HG02642 (cell line): ENCODE results near the gene NRXN3.

Experiments used
- ATAC-seq: cut with Tn5 transposase; IDR thresholded peaks from one replicate; pipeline ENCODE4 v1.9.1; 2021; ENCODE audit warnings: mild to moderate bottlenecking; ENCODE audit not compliant: unreplicated experiment, poor library complexity

Gene NRXN3

GRCh38 chr14:79246173-79246572, 1076.0 kb downstream of the NRXN3 start:
- ATAC-seq, result no peak

- ATAC-seq, result no peak
Measured at GRCh38 chr14:79248126-79248525, 1078.0 kb downstream of the NRXN3 start.

GRCh38 chr14:79248771-79249170, 1078.6 kb downstream of the NRXN3 start:
- no peak for ATAC-seq

- no peak for ATAC-seq
Measured at GRCh38 chr14:79251278-79251677, 1081.1 kb downstream of the NRXN3 start.

GRCh38 chr14:79253576-79253975, 1083.4 kb downstream of the NRXN3 start:
- no peak for ATAC-seq

- ATAC-seq, result no peak
Measured at GRCh38 chr14:79254069-79254775, 1084.0 kb downstream of the NRXN3 start.

- no peak for ATAC-seq
Measured at GRCh38 chr14:79256380-79256779, 1086.2 kb downstream of the NRXN3 start.

GRCh38 chr14:79260406-79260805, 1090.2 kb downstream of the NRXN3 start:
- no peak for ATAC-seq

- no peak for ATAC-seq
Measured at GRCh38 chr14:79265366-79265946, 1095.3 kb downstream of the NRXN3 start.

- ATAC-seq, result no peak
Measured at GRCh38 chr14:79270361-79270760, 1100.2 kb downstream of the NRXN3 start.

GRCh38 chr14:79271122-79271521, 1100.9 kb downstream of the NRXN3 start:
- ATAC-seq, result no peak

GRCh38 chr14:79274641-79275291, 1104.6 kb downstream of the NRXN3 start:
- no peak for ATAC-seq

GRCh38 chr14:79275292-79275655, 1105.1 kb downstream of the NRXN3 start:
- no peak for ATAC-seq

GRCh38 chr14:79278286-79278797, 1108.2 kb downstream of the NRXN3 start:
- ATAC-seq, result no peak

- no peak for ATAC-seq
Measured at GRCh38 chr14:79278798-79279644, 1108.8 kb downstream of the NRXN3 start.

- ATAC-seq, result no peak
Measured at GRCh38 chr14:79279645-79280597, 1109.7 kb downstream of the NRXN3 start.

- no peak for ATAC-seq
Measured at GRCh38 chr14:79281244-79282152, 1111.3 kb downstream of the NRXN3 start.

- ATAC-seq, result no peak
Measured at GRCh38 chr14:79284621-79285020, 1114.4 kb downstream of the NRXN3 start.

GRCh38 chr14:79285263-79285662, 1115.1 kb downstream of the NRXN3 start:
- no peak for ATAC-seq
